ENCODE data around the gene PREX1. TPM values are rescaled to one million over a fixed set of nuclear protein-coding genes. Genes with fewer than 3 reads are reported as not detected.

The PREX1 gene
- total RNA-seq, 1 experiment from 2014 or later = not detected

- ChIA-PET CTCF (interaction anchor here (0.8 to 3.0 kb wide), 3 partner anchors 11 to 845 kb away, joined by 4 to 26 read pairs (median 15); no protein-coding TSS in a partner anchor), POLR2A (no interaction called here)
- H3K27me3 Mint-ChIP-seq (ENCODE audit: insufficient read depth, unreplicated experiment) = peaks cover 25% of the 10 kb centered on the region
- H3K36me3 Mint-ChIP-seq (ENCODE audit: insufficient read depth, unreplicated experiment) = no peaks in the 10 kb centered on the region
- no TSS peak for BruUV-seq (replicated peaks)
- intact Hi-C loops (cut with micrococcal nuclease) = loop anchor here (10.0 kb wide), 1 partner anchor 583 kb away; the partner anchor contains the start of gene DDX27
- no peaks in the 10 kb centered on the region for H3K9me3 Mint-ChIP-seq (ENCODE audit: unreplicated experiment)
- no peak overlapping the region for H3K27ac Mint-ChIP-seq (ENCODE audit: low read depth, unreplicated experiment)
- H3K4me1 Mint-ChIP-seq (ENCODE audit: insufficient read depth, unreplicated experiment) = peaks cover 5% of the 10 kb centered on the region
- H3K4me3 Mint-ChIP-seq (ENCODE audit: unreplicated experiment) = no peak overlapping the region
- TF ChIP-seq CTCF (IDR thresholded peaks at IDR 0.05; ENCODE audit: unreplicated experiment) = no peak
- no peak for DNase-seq (ENCODE audit: unreplicated experiment)
Measured at GRCh38 chr20:48631114-48632016, 196.4 kb downstream of the PREX1 start.

- H3K9me3 Mint-ChIP-seq (ENCODE audit: unreplicated experiment) = no peaks in the 10 kb centered on the region
- BruUV-seq (replicated peaks) = no TSS peak
- no peak overlapping the region for H3K27ac Mint-ChIP-seq (ENCODE audit: low read depth, unreplicated experiment)
- ChIA-PET CTCF (interaction anchor here (0.6 to 3.0 kb wide), 7 partner anchors 10 to 952 kb away, joined by 3 to 26 read pairs (median 3); no protein-coding TSS in a partner anchor), POLR2A (no interaction called here)
- DNase-seq (ENCODE audit: unreplicated experiment) = no peak
- peaks cover 23% of the 10 kb centered on the region for H3K27me3 Mint-ChIP-seq (ENCODE audit: insufficient read depth, unreplicated experiment)
- no peak overlapping the region for H3K4me3 Mint-ChIP-seq (ENCODE audit: unreplicated experiment)
- intact Hi-C loops (cut with micrococcal nuclease) = loop anchor here (10.0 kb wide), 1 partner anchor 584 kb away; the partner anchor contains the start of gene DDX27
- H3K4me1 Mint-ChIP-seq (ENCODE audit: insufficient read depth, unreplicated experiment) = peaks cover 5% of the 10 kb centered on the region
- no peak for TF ChIP-seq CTCF (IDR thresholded peaks at IDR 0.05; ENCODE audit: unreplicated experiment)
- no peaks in the 10 kb centered on the region for H3K36me3 Mint-ChIP-seq (ENCODE audit: insufficient read depth, unreplicated experiment)
Measured at GRCh38 chr20:48630342-48631075, 197.3 kb downstream of the PREX1 start.

- intact Hi-C loops (cut with micrococcal nuclease) = loop anchor here (10.0 kb wide), 2 partner anchors 205 to 585 kb away; partner anchors contain the start of gene DDX27
- Mint-ChIP-seq H3K4me3 (ENCODE audit: unreplicated experiment) (no peak overlapping the region), H3K27me3 (ENCODE audit: insufficient read depth, unreplicated experiment) (peaks cover 17% of the 10 kb centered on the region), H3K9me3 (ENCODE audit: unreplicated experiment) (no peaks in the 10 kb centered on the region), H3K4me1 (ENCODE audit: insufficient read depth, unreplicated experiment) (peaks cover 5% of the 10 kb centered on the region), H3K36me3 (ENCODE audit: insufficient read depth, unreplicated experiment) (no peaks in the 10 kb centered on the region), H3K27ac (ENCODE audit: low read depth, unreplicated experiment) (no peak overlapping the region)
- no TSS peak for BruUV-seq (replicated peaks)
- ChIA-PET POLR2A (no interaction called here), CTCF (interaction anchor here (0.6 to 3.0 kb wide), 7 partner anchors 10 to 952 kb away, joined by 3 to 26 read pairs (median 3); no protein-coding TSS in a partner anchor)
- no peak for DNase-seq (ENCODE audit: unreplicated experiment)
- TF ChIP-seq CTCF (IDR thresholded peaks at IDR 0.05; ENCODE audit: unreplicated experiment) = no peak
Measured at GRCh38 chr20:48629960-48630315, 197.9 kb downstream of the PREX1 start.
